ENCODE results near the gene SLC25A11.

SLC25A11 gene

GRCh38 chr17:4932756-4933155 is 7.1 kb downstream of the SLC25A11 start:
- TF ChIP-seq GATA2 (IDR thresholded peaks at IDR 0.05; ENCODE audit: low read depth, low read length) = no peak

GRCh38 chr17:4931963-4932362 is 7.9 kb downstream of the SLC25A11 start, which contains the start of gene GP1BA:
TSS of gene GP1BA (plus strand) at chr17:4932277. CDS start at chr17:4932605, 328 bp downstream.
- TF ChIP-seq GATA3 (IDR thresholded peaks at IDR 0.05; ENCODE audit: low read depth, low read length) (no peak), GATA2 (IDR thresholded peaks at IDR 0.05; ENCODE audit: low read depth, low read length) (no peak)

- TF ChIP-seq GATA2 (IDR thresholded peaks at IDR 0.05; ENCODE audit: low read depth, low read length) = no peak
Measured at GRCh38 chr17:4928881-4929280, 11.0 kb downstream of the SLC25A11 start.

- TF ChIP-seq GATA2 (IDR thresholded peaks at IDR 0.05; ENCODE audit: low read depth, low read length) = no peak
- no peak for TF ChIP-seq GATA3 (IDR thresholded peaks at IDR 0.05; ENCODE audit: low read depth, low read length)
Measured at GRCh38 chr17:4921320-4921719, 18.5 kb downstream of the SLC25A11 start.

GRCh38 chr17:4920351-4921048 is 19.3 kb downstream of the SLC25A11 start:
- no peak for TF ChIP-seq GATA3 (IDR thresholded peaks at IDR 0.05; ENCODE audit: low read depth, low read length)
- TF ChIP-seq GATA2 (IDR thresholded peaks at IDR 0.05; ENCODE audit: low read depth, low read length) = no peak

GRCh38 chr17:4919511-4920047 is 20.3 kb downstream of the SLC25A11 start:
- TF ChIP-seq GATA2 (IDR thresholded peaks at IDR 0.05; ENCODE audit: low read depth, low read length) = peak; percentile 78
- TF ChIP-seq GATA3 (IDR thresholded peaks at IDR 0.05; ENCODE audit: low read depth, low read length) = no peak

GRCh38 chr17:4913994-4914393 is 25.9 kb downstream of the SLC25A11 start:
- no peak for TF ChIP-seq GATA3 (IDR thresholded peaks at IDR 0.05; ENCODE audit: low read depth, low read length)

GRCh38 chr17:4908711-4909496 is 30.9 kb downstream of the SLC25A11 start:
- no peak for TF ChIP-seq GATA2 (IDR thresholded peaks at IDR 0.05; ENCODE audit: low read depth, low read length)
- TF ChIP-seq GATA3 (IDR thresholded peaks at IDR 0.05; ENCODE audit: low read depth, low read length) = no peak

GRCh38 chr17:4908301-4908700 is 31.5 kb downstream of the SLC25A11 start:
- no peak for TF ChIP-seq GATA3 (IDR thresholded peaks at IDR 0.05; ENCODE audit: low read depth, low read length)

GRCh38 chr17:4903051-4903818 is 36.6 kb downstream of the SLC25A11 start, which contains the start of gene CHRNE:
TSS of gene CHRNE (minus strand) at chr17:4903098. CDS start at chr17:4903063, 35 bp downstream.
- TF ChIP-seq GATA2 (IDR thresholded peaks at IDR 0.05; ENCODE audit: low read depth, low read length) = no peak

GRCh38 chr17:4902540-4902939 is 37.3 kb downstream of the SLC25A11 start:
- TF ChIP-seq GATA2 (IDR thresholded peaks at IDR 0.05; ENCODE audit: low read depth, low read length) (no peak), GATA3 (IDR thresholded peaks at IDR 0.05; ENCODE audit: low read depth, low read length) (no peak)

GRCh38 chr17:4901648-4902344 is 38.0 kb downstream of the SLC25A11 start:
- TF ChIP-seq GATA2 (IDR thresholded peaks at IDR 0.05; ENCODE audit: low read depth, low read length) (no peak), GATA3 (IDR thresholded peaks at IDR 0.05; ENCODE audit: low read depth, low read length) (no peak)

GRCh38 chr17:4901108-4901647 is 38.7 kb downstream of the SLC25A11 start:
- TF ChIP-seq GATA2 (IDR thresholded peaks at IDR 0.05; ENCODE audit: low read depth, low read length) (no peak), GATA3 (IDR thresholded peaks at IDR 0.05; ENCODE audit: low read depth, low read length) (no peak)
